AG10803 (cell line): ENCODE data around the gene ETS1.
A peak's percentile ranks its signal among the peaks of the same experiment; 100 is the strongest.

Source experiments
- DNase-seq: peaks from one replicate; pipeline ENCODE4 v3.0.0; 2010; ENCODE audit warnings: low read depth
- H3K4me3 ChIP-seq: 2 replicates; pipeline ENCODE4 v1.5.1; 2011; ENCODE audit warnings: mild to moderate bottlenecking, low read length, control low read depth
- CTCF ChIP-seq: conservative IDR thresholded peaks from 2 replicates; pipeline ENCODE4 v1.5.1; 2011; ENCODE audit warnings: mild to moderate bottlenecking, low read length, control low read depth, inconsistent platforms

ETS1 gene

GRCh38 chr11:128472128-128473089, 114.9 kb downstream of the ETS1 start:
- H3K4me3 ChIP-seq: no peak overlapping the region
- TF ChIP-seq CTCF: no peak
- no peak for DNase-seq

- no peak overlapping the region for H3K4me3 ChIP-seq
- DNase-seq: no peak
- no peak for TF ChIP-seq CTCF
Observed at GRCh38 chr11:128471138-128471661, 116.2 kb downstream of the ETS1 start.

GRCh38 chr11:128470081-128470480, 117.3 kb downstream of the ETS1 start:
- no peak overlapping the region for H3K4me3 ChIP-seq
- TF ChIP-seq CTCF: no peak

GRCh38 chr11:128469220-128469619, 118.1 kb downstream of the ETS1 start:
- no peak for TF ChIP-seq CTCF
- no peak overlapping the region for H3K4me3 ChIP-seq
- DNase-seq: no peak

More at GRCh38 chr11:128470081-128470480, 117.3 kb downstream of the ETS1 start:
- DNase-seq: no peak

GRCh38 chr11:128468111-128468510, 119.2 kb downstream of the ETS1 start:
- no peak overlapping the region for H3K4me3 ChIP-seq
- TF ChIP-seq CTCF: no peak
- peak; percentile 34 for DNase-seq

GRCh38 chr11:128467610-128468041, 119.7 kb downstream of the ETS1 start:
- peak; percentile 98 for DNase-seq
- TF ChIP-seq CTCF: peak; percentile 33; the same call in 1 of the 2 replicates
- no peak overlapping the region for H3K4me3 ChIP-seq

GRCh38 chr11:128467041-128467440, 120.3 kb downstream of the ETS1 start:
- H3K4me3 ChIP-seq: no peak overlapping the region
- no peak for DNase-seq
- no peak for TF ChIP-seq CTCF
